Stimulated activated naive B cell treated with anti-CD40 and anti-IgM and Interleukin-4, amounts not matched to agents 10 μg/mL and 1 μg/mL and 100 μg/mL, for 72 hours (primary cell): ENCODE data around the gene BPIFB4.

Experiments used
- ATAC-seq, 2 donors: fragments of 150-1000 bp; cut with Tn5 transposase; replicated peaks; 2 replicates each; pipeline ENCODE4 v1.10.0; 2021; ENCODE audit warnings: moderate library complexity in 1 of 2
- DNase-seq: peaks from one replicate; pipeline ENCODE4 v3.0.0; 2021
- H3K27ac Mint-ChIP-seq: one replicate; pipeline ENCODE4 v1.8.0; 2022; ENCODE audit warnings: mild to moderate bottlenecking, mixed read lengths
- H3K27me3 Mint-ChIP-seq, 2 donors: one replicate each; pipeline ENCODE4 v1.8.0; 2022; ENCODE audit warnings: mixed read lengths in 2 of 2
- H3K36me3 Mint-ChIP-seq, 2 donors: one replicate each; pipeline ENCODE4 v1.8.0; 2022; ENCODE audit warnings: mixed read lengths in 2 of 2, mild to moderate bottlenecking in 1 of 2
- H3K4me1 Mint-ChIP-seq, 2 donors: one replicate each; pipeline ENCODE4 v1.8.0; 2022; ENCODE audit warnings: mixed read lengths in 2 of 2, mild to moderate bottlenecking in 1 of 2
- H3K4me3 Mint-ChIP-seq, 2 donors: one replicate each; pipeline ENCODE4 v1.8.0; 2022; ENCODE audit warnings: mild to moderate bottlenecking in 2 of 2, mixed read lengths in 2 of 2, moderate library complexity in 1 of 2
- H3K9me3 Mint-ChIP-seq, 2 donors: one replicate each; pipeline ENCODE4 v1.8.0; 2022; ENCODE audit warnings: mixed read lengths in 2 of 2, mild to moderate bottlenecking in 1 of 2

The BPIFB4 gene

DNA sequence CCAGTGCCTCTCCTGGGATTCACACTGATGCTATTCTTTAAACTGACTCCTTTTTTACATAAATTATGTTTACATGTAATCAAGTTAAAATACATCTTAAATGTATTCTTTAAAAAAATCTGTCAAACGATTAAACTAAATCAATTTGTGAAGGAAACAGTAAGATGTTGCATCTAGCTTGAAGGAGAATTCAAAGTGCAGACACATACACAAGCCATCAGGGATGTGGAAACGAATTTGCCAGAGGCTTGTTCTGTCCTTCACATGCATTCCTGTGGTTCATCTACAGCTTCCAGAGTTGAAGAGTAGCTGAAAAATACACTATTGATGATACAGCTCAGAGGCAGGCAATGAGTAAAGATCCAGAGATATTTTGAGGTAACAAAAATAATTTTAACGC is 33.0 kb upstream of the BPIFB4 start:
- H3K4me3 Mint-ChIP-seq, result no peak overlapping the region

DNA sequence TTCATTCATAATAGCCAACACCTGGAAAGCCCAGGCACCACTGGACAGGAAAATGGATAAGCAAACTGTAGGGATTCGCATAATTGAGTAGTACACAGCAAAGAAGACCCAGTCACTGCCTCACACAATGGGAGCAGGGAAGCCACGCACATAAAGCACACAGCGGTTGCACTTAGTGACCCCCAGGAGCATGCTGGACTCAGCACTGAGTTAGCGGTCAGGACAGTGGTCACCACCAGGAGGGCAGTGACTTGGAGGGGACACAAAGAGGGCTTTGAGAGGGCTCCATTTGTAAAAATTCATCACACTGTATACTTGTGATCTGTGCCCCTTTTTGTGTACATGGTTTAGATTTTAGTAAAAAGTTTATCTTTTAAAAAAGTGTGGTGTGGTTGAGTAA is 28.1 kb upstream of the BPIFB4 start:
- peaks cover 0 to 2% of the 10 kb centered on the region in 2 donors for H3K4me1 Mint-ChIP-seq
- ATAC-seq (no peak), DNase-seq (no peak)
- no peak overlapping the region for H3K27ac Mint-ChIP-seq
- peaks cover 5 to 6% of the 10 kb centered on the region in 2 donors for H3K27me3 Mint-ChIP-seq
- H3K4me3 Mint-ChIP-seq, result no peak overlapping the region
- H3K9me3 Mint-ChIP-seq, result peaks cover 3 to 5% of the 10 kb centered on the region in 2 donors
- no peaks in the 10 kb centered on the region for H3K36me3 Mint-ChIP-seq

More for the DNA sequence above, 33.0 kb upstream of the BPIFB4 start:
- H3K27me3 Mint-ChIP-seq, result peaks cover 5 to 6% of the 10 kb centered on the region in 2 donors
- H3K27ac Mint-ChIP-seq, result no peak overlapping the region
- peaks cover 11 to 12% of the 10 kb centered on the region in 2 donors for H3K9me3 Mint-ChIP-seq
- no peaks in the 10 kb centered on the region for H3K4me1 Mint-ChIP-seq
- H3K36me3 Mint-ChIP-seq, result no peaks in the 10 kb centered on the region
- DNase-seq, result no peak
- no peak for ATAC-seq

DNA sequence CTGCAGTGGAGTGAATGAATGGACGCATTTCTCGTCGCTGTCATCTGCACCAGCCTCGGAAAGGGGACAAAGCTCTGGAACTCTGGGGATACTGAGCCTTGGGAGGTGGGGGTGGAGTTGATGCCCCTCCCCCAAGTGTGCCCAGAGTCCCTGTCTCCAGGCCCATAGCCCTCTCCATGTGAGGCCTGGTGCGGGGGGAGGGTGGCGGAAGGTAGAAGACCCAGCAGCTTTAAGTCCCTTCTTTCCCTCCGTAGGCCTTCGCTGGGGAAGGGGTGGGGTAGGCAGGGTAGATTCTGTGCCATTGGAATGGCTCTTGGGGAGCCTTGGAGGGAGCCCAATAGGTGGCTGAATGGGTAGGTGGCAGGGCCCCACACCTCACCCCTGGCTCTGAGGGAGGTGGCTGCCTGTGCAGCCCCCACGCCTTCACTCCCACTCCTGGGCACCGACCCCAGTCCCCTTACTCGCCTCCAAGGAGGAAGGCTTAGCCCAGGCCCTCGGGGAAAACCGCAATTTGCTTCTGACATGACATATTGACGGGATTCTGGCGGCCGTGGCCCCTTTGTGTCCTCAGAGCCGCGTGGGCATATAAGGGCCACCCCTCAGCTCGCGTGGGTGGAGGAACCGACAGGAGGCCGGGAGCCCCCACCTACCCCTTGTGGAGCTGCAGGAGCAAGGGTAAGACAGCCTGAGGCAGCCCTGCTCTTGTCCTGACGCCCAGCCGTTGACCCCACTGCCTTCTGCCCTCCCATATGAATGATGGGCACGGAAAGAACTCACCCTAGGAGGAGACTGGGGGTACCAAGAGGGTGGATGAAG is 25.9 kb upstream of the BPIFB4 start, which contains the start of gene BPIFB3:
Gene BPIFB3, plus strand, starts transcription at position 613 of the 816 bp plus-strand sequence. CDS start 1,533 bp downstream, outside the sequence.
- Mint-ChIP-seq H3K9me3 (peaks cover 0 to 2% of the 10 kb centered on the region in 2 donors), H3K27me3 (no peaks in the 10 kb centered on the region), H3K27ac (no peak within 1 kb of the TSS), H3K4me1 (peaks cover 0 to 2% of the 10 kb centered on the region in 2 donors), H3K4me3 (no peak within 1 kb of the TSS), H3K36me3 (no peaks in the 10 kb centered on the region)
- DNase-seq (no peak), ATAC-seq (no peak)

DNA sequence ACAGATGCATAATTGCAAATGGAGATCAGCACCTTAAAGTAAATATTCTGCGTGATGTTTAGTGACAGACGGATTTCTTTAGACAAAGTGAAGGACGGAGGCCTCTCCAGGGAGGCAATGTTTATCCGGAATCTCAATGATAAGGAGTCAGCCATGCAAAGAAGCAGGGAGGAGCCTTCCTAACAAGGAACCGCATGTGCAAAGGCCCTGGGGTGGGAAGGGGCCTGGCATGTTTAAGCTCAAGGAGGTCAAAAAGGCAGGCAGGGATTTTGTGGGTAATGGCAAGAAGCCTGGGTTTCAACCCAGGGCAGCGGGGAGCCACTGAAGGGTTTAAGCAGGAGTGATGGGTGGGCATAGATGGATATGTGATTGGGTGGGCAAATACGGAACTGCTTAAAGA is 25.1 kb upstream of the BPIFB4 start:
- Mint-ChIP-seq H3K36me3 (no peaks in the 10 kb centered on the region), H3K9me3 (peaks cover 0 to 2% of the 10 kb centered on the region in 2 donors), H3K4me3 (no peak overlapping the region), H3K4me1 (peaks cover 0 to 2% of the 10 kb centered on the region in 2 donors), H3K27me3 (no peaks in the 10 kb centered on the region), H3K27ac (no peak overlapping the region)
- DNase-seq, result no peak
- ATAC-seq, result no peak

DNA sequence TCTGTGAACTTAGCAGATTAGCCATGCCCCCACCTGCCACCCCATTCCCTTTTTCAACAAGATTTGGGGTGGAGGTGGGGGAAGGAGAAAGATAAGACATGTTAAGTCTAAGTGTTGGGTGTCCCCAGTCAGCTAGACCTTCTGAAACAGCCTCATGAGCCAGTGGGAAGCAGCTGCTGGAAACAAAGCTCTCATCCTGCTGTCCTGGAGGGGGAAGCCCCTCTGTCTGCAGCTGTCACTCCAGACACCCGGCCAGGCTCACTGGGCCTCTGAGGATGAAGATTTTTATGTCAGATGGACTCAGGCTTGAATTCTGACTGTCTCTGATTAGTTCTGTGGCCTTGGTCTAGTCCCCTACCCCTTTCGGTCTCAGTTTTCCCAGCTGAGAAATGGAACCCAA is 24.7 kb upstream of the BPIFB4 start:
- no peak for ATAC-seq
- Mint-ChIP-seq H3K9me3 (peaks cover 0 to 2% of the 10 kb centered on the region in 2 donors), H3K27ac (no peak overlapping the region), H3K4me1 (peaks cover 0 to 2% of the 10 kb centered on the region in 2 donors), H3K27me3 (no peaks in the 10 kb centered on the region), H3K4me3 (no peak overlapping the region), H3K36me3 (no peaks in the 10 kb centered on the region)
- DNase-seq, result no peak

DNA sequence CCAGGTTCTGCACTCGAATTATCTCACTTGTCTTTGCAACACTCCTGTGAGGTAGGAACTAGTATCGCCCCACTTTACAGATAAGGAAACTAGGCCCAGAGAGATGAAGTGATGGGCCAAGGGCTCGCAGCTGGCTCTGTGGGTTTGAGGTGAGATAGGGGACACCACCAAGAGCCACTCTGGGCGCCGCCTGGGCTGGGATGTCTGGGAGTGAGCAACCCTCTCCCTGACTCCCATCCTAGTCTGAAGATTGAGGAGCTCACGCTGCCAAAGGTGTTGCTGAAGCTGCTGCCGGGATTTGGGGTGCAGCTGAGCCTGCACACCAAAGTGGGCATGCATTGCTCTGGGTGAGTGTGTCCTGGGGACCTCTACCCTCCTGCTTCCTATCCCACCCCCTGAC is 20.3 kb upstream of the BPIFB4 start:
- Mint-ChIP-seq H3K4me3 (no peak overlapping the region), H3K4me1 (peaks cover 0 to 2% of the 10 kb centered on the region in 2 donors), H3K27me3 (no peaks in the 10 kb centered on the region), H3K36me3 (no peaks in the 10 kb centered on the region), H3K9me3 (peaks cover 0 to 2% of the 10 kb centered on the region in 2 donors), H3K27ac (no peak overlapping the region)
- ATAC-seq, result no peak
- no peak for DNase-seq

DNA sequence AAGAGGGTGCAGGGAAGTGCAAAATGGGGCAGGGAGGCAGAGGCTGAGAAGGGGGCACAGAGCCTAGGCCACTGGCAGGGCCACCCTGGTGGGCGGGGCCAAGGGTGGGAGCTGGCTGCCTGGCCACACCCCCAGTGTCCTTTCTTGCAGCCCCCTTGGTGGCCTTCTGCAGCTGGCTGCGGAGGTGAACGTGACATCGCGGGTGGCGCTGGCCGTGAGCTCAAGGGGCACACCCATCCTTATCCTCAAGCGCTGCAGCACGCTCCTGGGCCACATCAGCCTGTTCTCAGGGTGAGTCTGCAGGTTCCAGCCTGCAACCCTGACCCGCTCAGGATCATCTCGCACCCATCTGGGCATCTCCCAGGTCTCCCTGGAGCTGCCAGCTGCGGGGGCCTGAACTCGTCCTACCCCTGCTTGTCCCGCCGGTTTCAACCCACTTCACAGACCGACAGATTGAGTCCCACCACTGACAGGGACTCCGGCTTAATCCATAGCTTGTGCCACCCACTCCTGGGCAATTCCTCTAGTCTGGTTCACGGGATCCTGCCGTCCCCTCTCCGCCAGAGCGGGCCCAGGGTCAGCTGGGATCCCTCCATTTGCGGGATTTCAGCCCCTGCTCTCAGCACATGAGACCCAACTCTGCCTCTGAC is 19.6 kb upstream of the BPIFB4 start:
- ATAC-seq, result no peak
- Mint-ChIP-seq H3K27ac (no peak overlapping the region), H3K27me3 (no peaks in the 10 kb centered on the region), H3K9me3 (no peaks in the 10 kb centered on the region), H3K36me3 (no peaks in the 10 kb centered on the region), H3K4me3 (no peak overlapping the region), H3K4me1 (peaks cover 0 to 2% of the 10 kb centered on the region in 2 donors)
- DNase-seq, result no peak

DNA sequence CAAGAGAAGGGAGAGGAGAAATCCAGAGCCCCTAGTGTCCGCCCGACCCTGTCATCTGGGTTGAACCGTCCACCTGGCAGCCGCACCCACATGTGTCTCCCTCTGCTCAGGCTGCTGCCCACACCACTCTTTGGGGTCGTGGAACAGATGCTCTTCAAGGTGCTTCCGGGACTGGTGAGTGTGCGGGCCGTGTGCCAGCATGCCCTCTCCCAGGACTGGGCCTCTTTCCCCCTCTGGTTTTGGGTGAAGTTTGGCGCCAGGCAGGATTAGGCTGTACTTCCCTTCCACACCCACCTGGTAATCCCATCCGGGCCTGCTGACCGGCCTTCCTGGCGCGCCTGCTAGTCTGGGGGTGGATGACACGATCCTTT is 17.8 kb upstream of the BPIFB4 start:
- Mint-ChIP-seq H3K27me3 (no peaks in the 10 kb centered on the region), H3K27ac (no peak overlapping the region), H3K4me1 (no peaks in the 10 kb centered on the region), H3K36me3 (no peaks in the 10 kb centered on the region), H3K4me3 (no peak overlapping the region), H3K9me3 (no peaks in the 10 kb centered on the region)
- ATAC-seq (no peak), DNase-seq (no peak)

DNA sequence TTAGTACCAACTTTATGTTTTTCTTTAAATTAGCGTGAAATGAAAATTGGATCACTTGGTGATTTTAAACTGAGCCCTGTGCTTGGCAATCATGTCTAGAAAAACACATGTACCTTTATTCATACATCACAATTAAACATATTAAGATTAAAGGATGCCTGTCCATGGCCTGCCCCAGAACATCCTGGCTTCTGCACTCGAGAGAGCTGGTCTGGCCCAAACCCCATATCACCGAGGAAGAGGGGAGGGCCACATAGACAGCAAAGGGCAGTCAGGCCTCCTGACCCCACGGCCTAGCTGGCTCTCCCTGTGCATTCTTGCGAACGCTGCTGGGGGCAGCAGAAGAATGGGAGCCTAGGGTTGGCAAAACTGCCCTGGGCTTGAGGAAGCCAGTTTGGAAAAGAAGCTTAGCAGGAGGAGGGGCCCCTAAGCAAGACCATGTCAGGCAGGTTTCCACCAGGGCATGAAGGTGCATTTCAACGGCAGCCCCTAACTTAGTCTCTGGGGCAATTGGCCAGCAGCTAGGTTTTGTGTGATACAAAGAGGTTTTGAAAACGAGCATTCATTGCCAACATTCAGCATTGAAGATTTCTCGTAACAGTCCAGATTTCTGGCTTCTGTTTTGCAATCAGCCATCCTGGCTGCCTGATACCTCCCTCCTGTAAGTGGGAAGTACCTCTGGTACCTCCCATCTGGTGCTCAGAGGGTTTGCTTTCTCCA is 17.2 kb upstream of the BPIFB4 start:
- Mint-ChIP-seq H3K4me1 (no peaks in the 10 kb centered on the region), H3K27me3 (no peaks in the 10 kb centered on the region), H3K36me3 (no peaks in the 10 kb centered on the region), H3K4me3 (no peak overlapping the region), H3K27ac (no peak overlapping the region), H3K9me3 (no peaks in the 10 kb centered on the region)
- no peak for ATAC-seq
- no peak for DNase-seq

DNA sequence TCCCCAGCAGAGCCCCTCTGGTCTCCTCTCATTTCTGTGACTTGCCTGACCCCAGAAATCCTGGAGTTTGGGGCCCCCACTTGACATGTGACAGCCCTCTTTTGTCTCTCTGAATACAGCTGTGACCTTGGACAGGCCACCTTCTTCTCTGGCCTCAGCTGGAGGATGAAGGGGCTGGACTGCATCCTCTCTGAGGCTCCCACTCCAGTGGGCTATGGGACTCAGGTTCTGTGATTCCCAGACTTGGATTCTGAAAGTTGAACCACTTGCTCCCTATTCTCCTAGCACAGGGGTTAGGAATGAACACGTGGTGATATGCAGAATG is 16.7 kb upstream of the BPIFB4 start:
- no peaks in the 10 kb centered on the region for H3K4me1 Mint-ChIP-seq

DNA sequence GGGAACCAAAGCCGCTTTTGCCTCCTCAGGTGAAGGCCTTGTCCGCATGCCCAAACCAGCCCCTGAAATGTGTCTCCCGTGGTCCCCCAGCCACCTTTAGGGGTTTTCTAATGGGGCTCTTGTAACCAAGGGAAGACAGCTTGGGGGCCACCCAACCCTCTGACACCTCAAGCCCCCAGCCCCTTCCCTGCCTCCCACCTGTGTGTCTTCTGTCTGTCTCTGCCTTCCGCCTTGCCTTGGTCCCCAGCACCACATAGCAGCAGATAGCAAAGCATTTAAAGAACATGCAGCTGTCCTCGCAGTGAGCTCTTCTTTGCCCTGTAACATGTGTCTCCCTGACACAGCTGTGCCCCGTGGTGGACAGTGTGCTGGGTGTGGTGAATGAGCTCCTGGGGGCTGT is 16.2 kb upstream of the BPIFB4 start:
- H3K36me3 Mint-ChIP-seq, result no peaks in the 10 kb centered on the region
- no peaks in the 10 kb centered on the region for H3K9me3 Mint-ChIP-seq
- H3K4me1 Mint-ChIP-seq, result no peaks in the 10 kb centered on the region
- no peak overlapping the region for H3K4me3 Mint-ChIP-seq
- H3K27ac Mint-ChIP-seq, result no peak overlapping the region
- ATAC-seq, result no peak
- no peak for DNase-seq
- no peaks in the 10 kb centered on the region for H3K27me3 Mint-ChIP-seq

More for the DNA sequence above, 16.7 kb upstream of the BPIFB4 start:
- Mint-ChIP-seq H3K9me3 (no peaks in the 10 kb centered on the region), H3K4me3 (no peak overlapping the region), H3K27me3 (no peaks in the 10 kb centered on the region), H3K36me3 (no peaks in the 10 kb centered on the region), H3K27ac (no peak overlapping the region)
- DNase-seq (no peak), ATAC-seq (no peak)

DNA sequence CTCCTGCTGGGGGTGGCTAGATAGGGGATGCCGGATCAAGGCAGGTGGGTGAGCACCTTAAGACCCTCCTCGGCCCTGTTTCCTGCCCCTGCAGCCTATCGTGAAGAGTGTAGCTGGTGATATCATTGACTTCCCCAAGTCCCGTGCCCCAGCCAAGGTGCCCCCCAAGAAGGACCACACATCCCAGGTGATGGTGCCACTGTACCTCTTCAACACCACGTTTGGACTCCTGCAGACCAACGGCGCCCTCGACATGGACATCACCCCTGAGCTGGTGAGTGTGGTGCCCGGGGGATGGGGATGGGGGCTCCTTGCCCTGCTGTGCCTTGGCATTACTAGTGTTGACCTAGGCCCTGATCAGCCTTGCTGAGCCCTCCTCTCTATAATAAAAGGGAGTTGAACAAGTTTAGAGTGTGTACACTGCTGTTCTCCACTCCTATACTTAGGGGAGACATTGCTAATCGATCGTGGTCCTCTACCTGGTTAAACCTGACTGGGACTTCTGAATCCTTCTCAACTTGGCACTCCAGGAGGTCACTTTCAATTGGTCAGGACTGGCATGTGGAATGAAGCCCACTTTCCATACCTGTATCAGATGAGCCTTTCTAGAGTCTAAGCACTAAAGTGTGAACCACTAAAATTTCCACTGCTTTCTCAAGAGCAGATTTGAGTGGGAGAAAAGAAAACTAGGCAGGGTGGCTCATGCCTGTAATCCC is 14.7 kb upstream of the BPIFB4 start:
- DNase-seq (no peak), ATAC-seq (no peak)
- Mint-ChIP-seq H3K36me3 (no peaks in the 10 kb centered on the region), H3K4me1 (no peaks in the 10 kb centered on the region), H3K27me3 (peaks cover 0 to 6% of the 10 kb centered on the region in 2 donors), H3K4me3 (no peak overlapping the region), H3K9me3 (no peaks in the 10 kb centered on the region), H3K27ac (no peak overlapping the region)

DNA sequence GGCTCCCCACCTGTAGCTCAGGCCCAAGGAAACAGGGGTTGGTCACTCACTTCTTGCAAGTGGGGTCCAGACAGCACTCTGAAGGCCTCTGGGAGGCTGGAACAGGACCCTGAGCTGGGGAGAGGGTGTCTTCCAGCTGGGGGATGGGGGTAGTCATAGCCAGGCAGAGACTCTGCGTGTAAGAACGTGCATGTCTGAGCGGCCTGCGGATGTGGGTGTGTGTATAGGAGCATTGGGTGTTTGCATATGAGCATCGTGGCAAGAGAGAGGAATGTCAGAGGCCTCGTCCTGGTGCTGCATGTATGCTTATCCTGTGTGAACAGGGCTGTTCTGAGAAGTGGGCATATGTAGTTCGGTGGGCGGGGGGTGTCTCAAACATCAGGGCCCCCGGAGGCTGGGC is 13.7 kb upstream of the BPIFB4 start:
- H3K9me3 Mint-ChIP-seq, result no peaks in the 10 kb centered on the region
- no peak for ATAC-seq

DNA sequence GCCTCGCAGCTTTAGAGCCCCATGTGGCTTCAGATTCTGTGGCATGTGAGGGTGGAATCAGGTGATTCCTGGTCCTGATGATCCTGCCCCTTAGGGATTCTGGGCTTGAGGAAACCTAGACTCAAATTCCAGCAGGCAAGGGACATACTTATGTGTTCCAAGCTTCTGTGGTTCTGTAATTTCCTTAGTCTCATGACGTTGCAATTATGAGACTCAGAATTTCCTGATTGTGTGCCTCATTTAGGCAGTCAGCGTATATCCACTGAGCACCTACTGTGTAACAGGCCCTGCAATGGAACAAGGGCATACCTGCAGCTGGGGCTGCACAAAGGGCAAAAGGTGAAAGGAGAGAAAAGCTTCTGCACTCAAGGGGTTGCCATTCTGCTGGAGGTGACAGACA is 11.6 kb upstream of the BPIFB4 start:
- H3K36me3 Mint-ChIP-seq, result no peaks in the 10 kb centered on the region
- H3K4me1 Mint-ChIP-seq, result peaks cover 0 to 2% of the 10 kb centered on the region in 2 donors
- ATAC-seq, result no peak
- no peaks in the 10 kb centered on the region for H3K9me3 Mint-ChIP-seq
- H3K4me3 Mint-ChIP-seq, result no peak overlapping the region
- H3K27ac Mint-ChIP-seq, result no peak overlapping the region
- H3K27me3 Mint-ChIP-seq, result peaks cover 0 to 6% of the 10 kb centered on the region in 2 donors
- no peak for DNase-seq

More for the DNA sequence above, 13.7 kb upstream of the BPIFB4 start:
- H3K27me3 Mint-ChIP-seq, result peaks cover 0 to 6% of the 10 kb centered on the region in 2 donors
- DNase-seq, result no peak
- H3K4me1 Mint-ChIP-seq, result peaks cover 0 to 2% of the 10 kb centered on the region in 2 donors
- H3K4me3 Mint-ChIP-seq, result no peak overlapping the region
- no peak overlapping the region for H3K27ac Mint-ChIP-seq
- no peaks in the 10 kb centered on the region for H3K36me3 Mint-ChIP-seq
